Smooth muscle cell (in vitro differentiated cells): ENCODE results near the gene SLC37A1. TPM values are rescaled to one million over a fixed set of nuclear protein-coding genes. Genes with fewer than 3 reads are reported as not detected.

Experiments
- DNase-seq: peaks from one replicate; lab custom pipeline; 2025; ENCODE audit not compliant: unreplicated experiment; lab: John Stamatoyannopoulos, UW
- H2AFZ ChIP-seq: fragments of 200-600 bp; sonication (generic); 2 replicates; pipeline ENCODE4 v1.6.0; 2016; ENCODE audit warnings: antibody characterized with exemption, low read depth, mild to moderate bottlenecking
- H3F3A ChIP-seq: fragments of 200-600 bp; sonication (generic); 2 replicates; pipeline ENCODE4 v1.6.0; 2017; ENCODE audit warnings: antibody characterized with exemption, low read depth
- H3K27ac ChIP-seq: fragments of 200-600 bp; sonication (generic); 2 replicates; pipeline ENCODE4 v1.5.1; 2016; ENCODE audit warnings: low read depth, mild to moderate bottlenecking
- H3K27me3 ChIP-seq: fragments of 200-600 bp; sonication (generic); 2 replicates; pipeline ENCODE4 v1.6.1; 2016; ENCODE audit warnings: low read depth, mild to moderate bottlenecking
- H3K36me3 ChIP-seq: fragments of 200-600 bp; sonication (generic); 2 replicates; pipeline ENCODE4 v1.5.1; 2016; ENCODE audit warnings: low read depth
- H3K4me1 ChIP-seq: fragments of 200-600 bp; sonication (generic); 2 replicates; pipeline ENCODE4 v1.5.1; 2016; ENCODE audit warnings: low read depth
- H3K4me2 ChIP-seq: fragments of 200-600 bp; sonication (generic); 2 replicates; pipeline ENCODE4 v1.6.0; 2016; ENCODE audit warnings: mild to moderate bottlenecking
- H3K4me3 ChIP-seq: fragments of 200-600 bp; sonication (generic); 2 replicates; pipeline ENCODE4 v1.5.1; 2016; ENCODE audit warnings: mild to moderate bottlenecking
- H3K79me2 ChIP-seq: fragments of 200-600 bp; sonication (generic); 2 replicates; pipeline ENCODE4 v1.6.0; 2016; ENCODE audit warnings: low read depth, mild to moderate bottlenecking
- H3K9ac ChIP-seq: fragments of 200-600 bp; sonication (generic); 2 replicates; pipeline ENCODE4 v1.6.0; 2016; ENCODE audit warnings: low read depth
- H3K9me3 ChIP-seq: fragments of 200-600 bp; sonication (generic); replicated peaks from 2 replicates; pipeline ENCODE4 v1.5.1; 2016; ENCODE audit warnings: low read depth
- H4K20me1 ChIP-seq: fragments of 200-600 bp; sonication (generic); 2 replicates; pipeline ENCODE4 v1.6.0; 2016; ENCODE audit warnings: low read depth
- WGBS: methylation state at CpG from one replicate; pipeline ENCODE4 v1.1.7; 2016; ENCODE audit warnings: low lambda C conversion rate; 5-methylcytosine and 5-hydroxymethylcytosine counted together
- polyA plus RNA-seq: library from polyadenylated mRNA; unstranded; fragments of >200 nt; fragmentation: Nextera tagmentation; extraction: Ambion mirVana; gene quantifications from 2 replicates; pipeline ENCODE4 v1.2.1, GENCODE V29; 2016
- total RNA-seq: library from RNA; depleted of rRNA; stranded (reverse); fragments of >200 nt; gene quantifications from 2 replicates; pipeline ENCODE4 v1.2.3, GENCODE V29; 2014
- TF ChIP-seq, protein P1 (sequence below): fragments of 200-600 bp; sonication (generic); IDR thresholded peaks from 2 replicates; pipeline ENCODE4 v1.5.1; 2017; ENCODE audit warnings: borderline replicate concordance, mild to moderate bottlenecking, antibody characterized with exemption; ENCODE audit not compliant: insufficient read depth, poor library complexity, severe bottlenecking

Gene SLC37A1
- total and polyA plus RNA-seq, 2 experiments from 2014 or later: 15.0 to 18.0 TPM

DNA sequence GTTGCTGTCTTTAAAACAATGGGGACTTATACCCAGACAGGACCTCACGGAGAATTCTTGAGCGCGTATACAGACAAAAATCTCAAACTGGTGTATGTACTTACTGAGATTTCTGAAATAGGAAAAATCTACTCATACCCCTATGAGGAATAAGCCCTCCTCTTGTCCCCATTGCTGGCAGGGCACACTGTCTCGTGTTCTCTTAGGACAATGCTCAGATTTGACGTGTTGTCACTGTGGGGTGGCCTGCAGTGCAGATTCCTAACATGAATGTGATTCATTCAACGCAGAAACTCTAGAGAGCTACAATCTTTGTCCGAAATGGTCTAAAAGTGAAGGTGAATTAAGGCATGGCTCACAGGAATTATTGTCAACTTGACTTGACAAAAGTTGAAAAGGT lies 108.6 kb downstream of the SLC37A1 start:
- H3K4me2 ChIP-seq: no peak overlapping the region
- peaks cover 11% of the 10 kb centered on the region for H3K27me3 ChIP-seq
- H3K79me2 ChIP-seq: no peaks in the 10 kb centered on the region
- H3K9me3 ChIP-seq: no peaks in the 10 kb centered on the region
- no peak overlapping the region for H3K9ac ChIP-seq
- H3F3A ChIP-seq: no peaks in the 10 kb centered on the region
- H3K4me3 ChIP-seq: no peak overlapping the region
- H3K4me1 ChIP-seq: no peaks in the 10 kb centered on the region
- DNase-seq: no peak
- H2AFZ ChIP-seq: no peak overlapping the region
- H4K20me1 ChIP-seq: no peaks in the 10 kb centered on the region
- no peak overlapping the region for H3K27ac ChIP-seq
- TF ChIP-seq, protein P1, sequence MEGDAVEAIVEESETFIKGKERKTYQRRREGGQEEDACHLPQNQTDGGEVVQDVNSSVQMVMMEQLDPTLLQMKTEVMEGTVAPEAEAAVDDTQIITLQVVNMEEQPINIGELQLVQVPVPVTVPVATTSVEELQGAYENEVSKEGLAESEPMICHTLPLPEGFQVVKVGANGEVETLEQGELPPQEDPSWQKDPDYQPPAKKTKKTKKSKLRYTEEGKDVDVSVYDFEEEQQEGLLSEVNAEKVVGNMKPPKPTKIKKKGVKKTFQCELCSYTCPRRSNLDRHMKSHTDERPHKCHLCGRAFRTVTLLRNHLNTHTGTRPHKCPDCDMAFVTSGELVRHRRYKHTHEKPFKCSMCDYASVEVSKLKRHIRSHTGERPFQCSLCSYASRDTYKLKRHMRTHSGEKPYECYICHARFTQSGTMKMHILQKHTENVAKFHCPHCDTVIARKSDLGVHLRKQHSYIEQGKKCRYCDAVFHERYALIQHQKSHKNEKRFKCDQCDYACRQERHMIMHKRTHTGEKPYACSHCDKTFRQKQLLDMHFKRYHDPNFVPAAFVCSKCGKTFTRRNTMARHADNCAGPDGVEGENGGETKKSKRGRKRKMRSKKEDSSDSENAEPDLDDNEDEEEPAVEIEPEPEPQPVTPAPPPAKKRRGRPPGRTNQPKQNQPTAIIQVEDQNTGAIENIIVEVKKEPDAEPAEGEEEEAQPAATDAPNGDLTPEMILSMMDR: no peak
- WGBS: 89% methylated on average over 7 of the region's 7 CpGs
- H3K36me3 ChIP-seq: no peaks in the 10 kb centered on the region

- 68% methylated on average over 7 of the region's 7 CpGs for WGBS
- H3K4me2 ChIP-seq: no peak overlapping the region
- TF ChIP-seq, protein P1: no peak
Observed at GRCh38 chr21:42623694-42624093, 110.0 kb downstream of the SLC37A1 start.

DNA sequence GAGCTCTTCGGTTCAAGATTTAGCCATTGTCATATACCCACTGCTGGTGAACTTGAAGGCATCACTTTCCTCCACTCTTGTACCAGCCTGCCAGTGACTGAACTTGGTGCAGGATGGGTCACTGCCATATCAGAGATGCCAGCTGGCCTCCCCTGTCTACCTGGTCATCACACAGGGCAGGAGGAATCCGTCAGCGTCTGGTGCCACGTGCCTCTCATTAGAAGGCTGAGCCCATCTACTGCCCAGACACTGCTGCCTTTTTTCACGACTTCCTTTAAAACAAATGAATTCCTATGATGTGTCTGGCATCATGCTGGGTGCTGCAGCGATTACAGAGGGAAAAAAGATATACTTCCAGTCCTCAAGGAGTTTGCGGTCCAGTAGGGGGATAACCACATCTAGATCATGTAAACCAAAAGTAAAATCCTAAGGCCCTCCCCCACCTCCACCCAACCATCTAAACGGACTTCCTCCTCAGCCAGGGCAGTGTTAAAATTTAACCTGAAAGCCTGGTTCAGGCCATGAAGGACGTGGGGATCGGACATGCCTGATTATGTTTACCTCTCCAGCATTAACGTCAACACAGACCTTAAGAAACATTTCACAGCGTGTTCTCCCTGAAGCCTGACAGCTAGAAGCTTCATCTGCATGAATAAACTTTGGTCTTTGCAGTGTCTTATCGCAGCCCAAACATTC lies 110.6 kb downstream of the SLC37A1 start:
- H3K27me3 ChIP-seq: peaks cover 11% of the 10 kb centered on the region
- 66% methylated on average over 13 of the region's 13 CpGs for WGBS
- H2AFZ ChIP-seq: no peak overlapping the region
- no peak overlapping the region for H3K9ac ChIP-seq
- no peaks in the 10 kb centered on the region for H3K4me1 ChIP-seq
- H3K4me3 ChIP-seq: no peak overlapping the region
- no peaks in the 10 kb centered on the region for H3F3A ChIP-seq
- no peak overlapping the region for H3K27ac ChIP-seq
- H3K79me2 ChIP-seq: no peaks in the 10 kb centered on the region
- no peaks in the 10 kb centered on the region for H3K9me3 ChIP-seq
- TF ChIP-seq, protein P1: no peak
- H3K36me3 ChIP-seq: no peaks in the 10 kb centered on the region
- DNase-seq: no peak
- no peaks in the 10 kb centered on the region for H4K20me1 ChIP-seq
- H3K4me2 ChIP-seq: no peak overlapping the region

More at GRCh38 chr21:42623694-42624093, 110.0 kb downstream of the SLC37A1 start:
- Histone ChIP-seq H3K36me3 (no peaks in the 10 kb centered on the region), H3K9ac (no peak overlapping the region), H3K27me3 (peaks cover 16% of the 10 kb centered on the region), H3K27ac (no peak overlapping the region), H3K4me1 (no peaks in the 10 kb centered on the region), H4K20me1 (no peaks in the 10 kb centered on the region), H3F3A (no peaks in the 10 kb centered on the region), H3K4me3 (no peak overlapping the region), H3K9me3 (no peaks in the 10 kb centered on the region), H3K79me2 (no peaks in the 10 kb centered on the region), H2AFZ (no peak overlapping the region)
- no peak for DNase-seq

- H3K9ac ChIP-seq: no peak overlapping the region
- DNase-seq: no peak
- H3K27me3 ChIP-seq: peaks cover 11% of the 10 kb centered on the region
- TF ChIP-seq, protein P1: no peak
- no peaks in the 10 kb centered on the region for H3K36me3 ChIP-seq
- no peak overlapping the region for H3K27ac ChIP-seq
- no peaks in the 10 kb centered on the region for H3F3A ChIP-seq
- 96% methylated on average over 6 of the region's 6 CpGs for WGBS
- no peak overlapping the region for H2AFZ ChIP-seq
- no peaks in the 10 kb centered on the region for H3K4me1 ChIP-seq
- H4K20me1 ChIP-seq: no peaks in the 10 kb centered on the region
- no peak overlapping the region for H3K4me2 ChIP-seq
- H3K79me2 ChIP-seq: no peaks in the 10 kb centered on the region
- H3K9me3 ChIP-seq: no peaks in the 10 kb centered on the region
- no peak overlapping the region for H3K4me3 ChIP-seq
Observed at GRCh38 chr21:42624936-42625335, 111.3 kb downstream of the SLC37A1 start.
